ENCODE data around the gene BABAM2.

DNA sequence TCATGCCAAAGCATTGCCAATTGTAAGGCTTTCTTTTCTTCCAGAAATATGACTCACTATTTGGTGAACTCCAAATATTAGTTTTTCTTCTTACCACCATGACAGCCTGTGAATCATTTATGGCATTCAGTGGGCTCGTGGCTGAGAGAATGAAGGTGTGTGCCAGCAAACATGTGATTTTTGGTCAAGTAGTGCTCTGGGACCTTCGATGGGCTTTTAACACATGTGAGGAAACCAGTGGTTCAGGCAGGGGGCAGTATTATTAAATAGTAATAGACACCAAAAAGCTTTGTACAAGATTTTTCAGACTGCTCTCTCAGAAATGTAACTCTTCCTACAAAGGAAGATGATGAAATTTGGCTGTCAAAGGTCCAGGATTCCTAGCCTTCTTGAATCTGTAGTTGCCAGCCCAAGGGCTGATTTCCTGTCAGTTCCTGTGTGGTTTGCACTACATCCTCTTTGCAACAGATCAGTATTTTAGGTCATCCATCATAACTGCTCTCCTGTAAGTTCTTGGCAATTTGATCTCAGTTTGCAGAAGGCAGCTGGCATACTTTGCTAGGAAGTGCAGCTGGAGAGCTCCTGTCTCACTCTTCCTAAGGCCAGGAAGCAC, 64.3 kb downstream of the BABAM2 start:
- TF ChIP-seq CTCF (IDR thresholded peaks at IDR 0.05; ENCODE audit: insufficient read depth, low read depth, low read length) (peak; percentile 35), EZH2 (IDR thresholded peaks at IDR 0.05; ENCODE audit: insufficient read depth, low read length) (no peak)
